Ectodermal cell (in vitro differentiated cells): ENCODE results near the gene MED12L. TPM values are rescaled to one million over a fixed set of nuclear protein-coding genes. Genes with fewer than 3 reads are reported as not detected.

Experiments used
- H3K27ac ChIP-seq: 2 replicates; pipeline ENCODE4 v1.7.0; 2013; ENCODE audit warnings: mild to moderate bottlenecking, low read depth, low read length; ENCODE audit not compliant: insufficient read depth, poor library complexity, severe bottlenecking
- H3K27me3 ChIP-seq: 2 replicates; pipeline ENCODE4 v1.7.0; 2013; ENCODE audit warnings: mild to moderate bottlenecking, low read length; ENCODE audit not compliant: insufficient read depth, control insufficient read depth, poor library complexity, severe bottlenecking
- H3K36me3 ChIP-seq: one replicate; pipeline ENCODE4 v1.7.0; 2013; ENCODE audit warnings: low read length; ENCODE audit not compliant: control insufficient read depth, insufficient read depth
- H3K4me1 ChIP-seq: one replicate; pipeline ENCODE4 v1.7.0; 2013; ENCODE audit warnings: low read length; ENCODE audit not compliant: control insufficient read depth, insufficient read depth
- H3K4me3 ChIP-seq: 2 replicates; pipeline ENCODE4 v1.7.0; 2013; ENCODE audit warnings: low read depth, low read length, control low read depth; ENCODE audit not compliant: insufficient read depth
- H3K9me3 ChIP-seq: 2 replicates; pipeline ENCODE4 v1.7.0; 2013; ENCODE audit warnings: mild to moderate bottlenecking, low read length, moderate library complexity; ENCODE audit not compliant: control insufficient read depth
- WGBS, 2 experiments: methylation state at CpG; one replicate each; pipeline ENCODE4 v1.1.7; 2013; ENCODE audit warnings: missing lambda C conversion rate in 2 of 2; 5-methylcytosine and 5-hydroxymethylcytosine counted together
- polyA plus RNA-seq, 4 experiments: library from polyadenylated mRNA; stranded (reverse); fragments of 50-300 nt; gene quantifications; one replicate each; pipeline ENCODE4 v1.2.3, GENCODE V29; 2013

MED12L gene, protein sequence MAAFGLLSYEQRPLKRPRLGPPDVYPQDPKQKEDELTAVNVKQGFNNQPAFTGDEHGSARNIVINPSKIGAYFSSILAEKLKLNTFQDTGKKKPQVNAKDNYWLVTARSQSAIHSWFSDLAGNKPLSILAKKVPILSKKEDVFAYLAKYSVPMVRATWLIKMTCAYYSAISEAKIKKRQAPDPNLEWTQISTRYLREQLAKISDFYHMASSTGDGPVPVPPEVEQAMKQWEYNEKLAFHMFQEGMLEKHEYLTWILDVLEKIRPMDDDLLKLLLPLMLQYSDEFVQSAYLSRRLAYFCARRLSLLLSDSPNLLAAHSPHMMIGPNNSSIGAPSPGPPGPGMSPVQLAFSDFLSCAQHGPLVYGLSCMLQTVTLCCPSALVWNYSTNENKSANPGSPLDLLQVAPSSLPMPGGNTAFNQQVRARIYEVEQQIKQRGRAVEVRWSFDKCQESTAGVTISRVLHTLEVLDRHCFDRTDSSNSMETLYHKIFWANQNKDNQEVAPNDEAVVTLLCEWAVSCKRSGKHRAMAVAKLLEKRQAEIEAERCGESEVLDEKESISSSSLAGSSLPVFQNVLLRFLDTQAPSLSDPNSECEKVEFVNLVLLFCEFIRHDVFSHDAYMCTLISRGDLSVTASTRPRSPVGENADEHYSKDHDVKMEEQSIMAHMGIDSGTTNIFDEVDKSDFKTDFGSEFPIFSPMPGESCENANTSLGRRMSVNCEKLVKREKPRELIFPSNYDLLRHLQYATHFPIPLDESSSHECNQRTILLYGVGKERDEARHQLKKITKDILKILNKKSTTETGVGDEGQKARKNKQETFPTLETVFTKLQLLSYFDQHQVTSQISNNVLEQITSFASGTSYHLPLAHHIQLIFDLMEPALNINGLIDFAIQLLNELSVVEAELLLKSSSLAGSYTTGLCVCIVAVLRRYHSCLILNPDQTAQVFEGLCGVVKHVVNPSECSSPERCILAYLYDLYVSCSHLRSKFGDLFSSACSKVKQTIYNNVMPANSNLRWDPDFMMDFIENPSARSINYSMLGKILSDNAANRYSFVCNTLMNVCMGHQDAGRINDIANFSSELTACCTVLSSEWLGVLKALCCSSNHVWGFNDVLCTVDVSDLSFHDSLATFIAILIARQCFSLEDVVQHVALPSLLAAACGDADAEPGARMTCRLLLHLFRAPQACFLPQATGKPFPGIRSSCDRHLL (N-terminal part only)
- polyA plus RNA-seq (2013, experiment 1 of 4): 10.7 TPM
- 8.4 TPM for polyA plus RNA-seq (2013, experiment 2 of 4)
- 8.2 TPM for polyA plus RNA-seq (2013, experiment 3 of 4)
- polyA plus RNA-seq (2013, experiment 4 of 4): 10.6 TPM

DNA sequence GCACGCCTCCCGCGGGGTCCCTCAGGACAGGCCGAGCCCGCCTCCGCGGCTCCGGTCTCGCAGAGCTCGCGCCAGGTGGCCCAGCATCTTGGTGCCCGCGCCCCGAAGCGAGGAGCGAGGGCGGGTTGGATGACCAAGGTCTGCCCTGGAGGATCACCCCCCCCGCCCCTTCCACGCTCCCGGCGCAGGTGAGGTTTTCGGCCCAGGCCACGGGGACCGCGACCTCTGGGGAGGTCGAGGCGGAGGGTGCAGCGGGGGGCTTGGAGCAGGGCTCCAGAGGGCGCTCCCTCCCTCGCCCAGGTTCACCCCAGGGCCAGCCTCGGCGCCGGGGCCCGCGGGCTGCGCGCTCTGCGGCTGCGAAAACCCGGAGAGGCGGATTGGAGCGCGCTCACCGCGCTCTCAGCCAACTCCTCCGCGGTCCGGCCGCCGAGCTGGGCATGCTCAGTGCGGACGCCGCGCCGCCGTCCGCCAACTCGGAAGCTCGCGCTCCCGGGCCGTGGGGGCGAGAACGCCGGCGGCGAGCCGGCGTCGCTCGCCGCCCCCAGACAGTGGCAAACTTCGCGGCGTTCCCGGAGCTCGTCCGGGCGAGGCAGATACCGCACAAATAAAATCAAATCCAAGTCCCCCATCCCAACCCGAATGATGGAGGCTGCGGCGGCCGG lies at the start of gene MED12L:
TSS of gene MED12L (plus strand) at position 438 of the 662 bp plus-strand sequence. CDS start 1,263 bp downstream, outside the sequence.
- Histone ChIP-seq H3K36me3 (no peaks in the 10 kb centered on the region), H3K27me3 (peaks cover 17% of the 10 kb centered on the region), H3K27ac (peak within 1 kb of the TSS; percentile 76), H3K9me3 (no peaks in the 10 kb centered on the region), H3K4me3 (peak within 1 kb of the TSS; percentile 88), H3K4me1 (peaks cover 11% of the 10 kb centered on the region)
- 0% methylated on average over 84 of the region's 84 CpGs for WGBS, 2 experiments

DNA sequence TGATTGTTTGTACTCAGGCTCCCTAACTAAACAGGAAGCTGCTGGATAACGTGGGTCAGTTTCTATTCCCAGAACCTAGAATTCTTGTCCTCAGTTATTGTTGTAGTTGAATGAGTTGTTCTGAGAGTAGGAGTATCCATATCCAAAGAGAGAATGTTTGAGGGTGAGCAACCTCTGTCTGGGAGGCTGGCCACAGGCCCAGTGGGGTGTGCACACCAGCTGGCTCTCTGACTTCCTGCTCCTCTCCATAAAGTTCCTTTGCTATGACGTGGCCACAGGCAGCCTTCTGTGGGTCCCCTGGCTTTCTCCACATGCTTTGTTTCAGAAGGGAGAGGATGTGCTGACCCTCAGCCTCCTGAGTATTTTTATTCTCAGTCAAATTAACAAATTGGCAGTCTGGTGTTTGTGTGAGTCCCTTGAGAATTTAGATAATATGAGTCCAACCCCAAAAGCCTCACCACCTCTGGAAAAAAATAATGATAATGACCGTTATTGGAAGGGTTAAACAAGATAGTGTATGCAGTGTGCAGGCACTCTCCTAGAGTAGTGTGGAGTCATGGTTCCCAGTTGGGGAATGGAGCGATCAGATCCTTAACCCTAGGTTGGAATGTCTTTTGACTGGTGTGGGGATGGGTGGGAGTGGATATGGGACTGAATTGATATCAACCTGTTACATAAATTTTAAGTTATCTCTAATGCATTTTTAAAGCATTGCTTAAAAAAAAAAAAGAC lies 47.6 kb upstream of the MED12L start:
- no peak overlapping the region for H3K27ac ChIP-seq
- WGBS, 2 experiments: 80 to 81% methylated on average over 4 of the region's 4 CpGs

DNA sequence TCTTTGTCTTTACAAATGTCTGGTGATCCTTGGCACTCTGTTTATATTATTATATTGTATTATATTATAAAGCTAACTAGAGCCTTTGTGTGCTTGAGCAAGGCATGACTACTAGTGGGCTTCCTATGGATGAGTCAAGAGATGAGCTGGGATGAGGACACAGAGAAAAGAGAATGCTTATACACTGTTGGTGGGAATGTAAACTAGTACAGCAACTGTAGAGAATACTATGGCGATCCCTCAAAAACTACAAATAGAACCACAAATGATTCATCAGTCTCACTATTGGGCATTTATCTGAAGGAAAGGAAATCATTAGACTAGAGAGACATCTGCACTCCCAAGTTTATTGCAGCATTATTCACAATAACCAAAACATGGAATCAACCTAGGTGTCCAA lies 40.8 kb upstream of the MED12L start:
- H3K9me3 ChIP-seq: no peaks in the 10 kb centered on the region
- no peaks in the 10 kb centered on the region for H3K36me3 ChIP-seq
- no peak overlapping the region for H3K27ac ChIP-seq
- no peaks in the 10 kb centered on the region for H3K27me3 ChIP-seq
- H3K4me1 ChIP-seq: no peaks in the 10 kb centered on the region
- WGBS, 2 experiments: 92 to 100% methylated on average over 1 of the region's 1 CpG
- H3K4me3 ChIP-seq: no peak overlapping the region

More for the DNA sequence above, 47.6 kb upstream of the MED12L start:
- Histone ChIP-seq H3K4me1 (no peaks in the 10 kb centered on the region), H3K36me3 (no peaks in the 10 kb centered on the region), H3K9me3 (no peaks in the 10 kb centered on the region), H3K4me3 (no peak overlapping the region), H3K27me3 (no peaks in the 10 kb centered on the region)

DNA sequence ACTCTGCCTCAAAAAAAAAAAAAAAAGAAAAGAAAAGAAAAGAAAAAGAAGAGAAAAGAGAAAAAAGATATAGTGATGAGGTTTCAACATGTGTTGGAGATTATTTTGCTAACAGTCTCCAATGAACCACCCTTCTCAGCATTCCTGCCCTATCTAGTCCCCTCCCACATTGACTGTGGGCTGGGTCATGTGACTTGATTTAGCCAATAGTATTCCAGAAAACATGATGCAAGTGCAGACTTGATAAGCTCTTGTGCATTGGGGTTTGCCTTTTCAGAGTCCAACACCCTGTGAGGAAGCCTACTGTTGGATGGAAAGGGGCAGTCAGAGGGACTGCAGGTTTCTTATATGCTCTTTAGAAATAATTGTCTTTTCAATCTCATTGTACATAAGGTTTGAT lies 37.8 kb upstream of the MED12L start:
- H3K27ac ChIP-seq: no peak overlapping the region
- H3K36me3 ChIP-seq: no peaks in the 10 kb centered on the region
- no peaks in the 10 kb centered on the region for H3K27me3 ChIP-seq
- no peaks in the 10 kb centered on the region for H3K9me3 ChIP-seq
- H3K4me1 ChIP-seq: no peaks in the 10 kb centered on the region
- H3K4me3 ChIP-seq: no peak overlapping the region

DNA sequence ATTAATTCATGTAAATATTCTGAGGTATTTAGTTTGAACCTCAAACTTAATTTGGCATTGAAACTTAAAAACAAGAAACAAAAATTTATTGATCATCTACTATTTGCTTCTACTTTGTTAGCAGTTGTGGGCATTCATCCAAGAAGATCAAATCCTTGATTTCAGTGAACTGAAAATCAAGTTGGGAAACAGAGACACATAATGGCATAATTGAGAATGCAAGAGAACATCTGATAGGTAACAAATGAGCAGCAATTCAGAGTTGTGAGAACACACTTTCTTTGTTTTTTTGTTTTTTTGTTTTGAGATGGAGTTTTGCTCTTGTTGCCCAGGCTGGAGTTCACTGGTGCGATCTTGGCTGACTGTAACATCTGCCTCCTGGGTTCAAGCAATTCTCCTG lies 33.9 kb upstream of the MED12L start:
- H3K27ac ChIP-seq: no peak overlapping the region
- no peak overlapping the region for H3K4me3 ChIP-seq
- H3K9me3 ChIP-seq: no peaks in the 10 kb centered on the region
- H3K27me3 ChIP-seq: no peaks in the 10 kb centered on the region
- no peaks in the 10 kb centered on the region for H3K4me1 ChIP-seq
- H3K36me3 ChIP-seq: no peaks in the 10 kb centered on the region
- WGBS, 2 experiments: 87 to 89% methylated on average over 1 of the region's 1 CpG

DNA sequence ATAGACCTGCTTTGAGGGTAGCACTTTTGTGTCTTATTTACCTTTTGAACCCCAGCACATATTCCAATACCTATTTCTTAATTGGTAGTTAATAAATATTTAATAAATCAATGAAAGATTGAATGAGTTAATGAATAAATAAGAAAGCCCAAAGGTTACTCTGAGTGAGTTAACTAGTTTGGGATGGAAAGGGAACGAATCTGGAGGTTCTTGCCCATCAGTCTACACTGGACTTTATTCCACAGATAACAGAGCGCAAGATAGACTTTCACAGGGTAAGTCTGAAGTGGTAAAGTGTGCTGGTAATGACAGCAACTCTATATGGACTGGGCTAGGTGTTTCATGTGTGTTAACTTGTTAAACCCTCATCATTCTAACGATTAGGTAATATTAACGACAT lies 33.1 kb upstream of the MED12L start:
- Histone ChIP-seq H3K27me3 (no peaks in the 10 kb centered on the region), H3K36me3 (no peaks in the 10 kb centered on the region), H3K9me3 (no peaks in the 10 kb centered on the region), H3K4me3 (no peak overlapping the region), H3K27ac (no peak overlapping the region), H3K4me1 (no peaks in the 10 kb centered on the region)
- 91 to 94% methylated on average over 4 of the region's 4 CpGs for WGBS, 2 experiments

DNA sequence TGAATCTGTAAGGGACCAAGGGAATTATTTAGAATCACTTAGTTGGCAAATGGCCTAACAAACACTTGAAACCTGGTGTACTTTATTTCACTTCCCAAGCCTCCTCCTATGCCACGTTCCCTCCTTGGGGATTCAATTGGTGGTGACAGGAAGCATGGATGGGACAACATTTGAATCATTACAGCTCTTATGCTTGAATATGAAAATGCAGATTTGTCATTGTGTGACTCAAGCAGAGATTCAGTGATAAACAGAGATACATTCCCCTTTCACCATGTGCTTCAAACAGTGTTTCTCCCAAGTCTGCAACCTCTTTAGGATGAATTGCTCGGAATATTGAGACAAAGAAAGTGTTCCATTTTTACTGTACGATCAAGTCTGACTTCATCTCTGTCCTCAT lies 32.7 kb upstream of the MED12L start:
- 94 to 96% methylated on average over 3 of the region's 3 CpGs for WGBS, 2 experiments
- Histone ChIP-seq H3K9me3 (no peaks in the 10 kb centered on the region), H3K27ac (no peak overlapping the region), H3K4me1 (no peaks in the 10 kb centered on the region), H3K4me3 (no peak overlapping the region), H3K27me3 (no peaks in the 10 kb centered on the region), H3K36me3 (no peaks in the 10 kb centered on the region)

DNA sequence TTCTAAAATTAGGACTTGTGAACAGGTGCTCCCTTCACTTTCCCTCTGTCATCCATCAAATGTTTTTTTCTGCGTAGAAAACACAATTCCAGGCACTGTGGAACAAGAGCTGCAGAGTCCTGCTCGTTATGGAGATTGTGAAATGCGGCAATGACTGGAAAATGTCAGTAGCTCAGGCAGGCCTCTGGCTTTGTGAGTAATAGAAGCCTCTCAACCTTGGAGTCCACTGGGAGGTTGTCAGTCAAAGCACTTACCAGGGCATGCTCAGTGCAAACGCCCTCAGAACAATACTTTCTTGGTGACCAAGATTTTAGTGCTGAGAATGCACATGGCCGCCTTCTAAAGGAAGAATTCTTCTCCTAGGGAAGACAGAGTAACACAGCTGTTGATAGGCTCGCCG lies 26.7 kb upstream of the MED12L start:
- Histone ChIP-seq H3K4me3 (no peak overlapping the region), H3K36me3 (no peaks in the 10 kb centered on the region), H3K27ac (no peak overlapping the region), H3K9me3 (no peaks in the 10 kb centered on the region), H3K27me3 (no peaks in the 10 kb centered on the region), H3K4me1 (no peaks in the 10 kb centered on the region)
- 70 to 77% methylated on average over 7 of the region's 7 CpGs for WGBS, 2 experiments

DNA sequence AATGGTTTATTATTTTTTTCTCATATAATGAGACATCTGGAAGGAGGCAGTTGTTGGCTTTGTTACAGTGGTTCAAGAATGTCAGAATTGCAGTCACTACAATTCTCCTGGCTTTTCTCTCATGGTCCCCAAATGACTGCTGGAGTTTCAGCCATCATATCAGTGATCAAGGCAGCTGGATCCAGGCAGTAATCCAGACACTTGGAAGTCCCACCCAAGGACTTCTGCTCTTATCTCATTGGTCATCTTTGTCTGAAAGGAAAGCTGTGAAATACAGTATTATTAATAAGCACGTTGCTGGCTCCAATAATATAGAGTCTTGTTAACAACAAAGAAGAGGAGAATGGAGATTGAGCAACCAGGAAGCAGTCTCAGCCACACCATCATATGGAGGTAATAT lies 22.9 kb upstream of the MED12L start:
- H3K27ac ChIP-seq: no peak overlapping the region
- H3K27me3 ChIP-seq: no peaks in the 10 kb centered on the region
- no peaks in the 10 kb centered on the region for H3K9me3 ChIP-seq
- no peaks in the 10 kb centered on the region for H3K36me3 ChIP-seq
- no peaks in the 10 kb centered on the region for H3K4me1 ChIP-seq
- WGBS, 2 experiments: 50 to 67% methylated on average over 1 of the region's 1 CpG
- H3K4me3 ChIP-seq: no peak overlapping the region
